GM19455 (cell line): Measurements from ENCODE around the gene CFAP45.

Source experiments
- ATAC-seq: cut with Tn5 transposase; IDR thresholded peaks from one replicate; pipeline ENCODE4 v1.9.1; 2021; ENCODE audit not compliant: unreplicated experiment

CFAP45 gene

DNA sequence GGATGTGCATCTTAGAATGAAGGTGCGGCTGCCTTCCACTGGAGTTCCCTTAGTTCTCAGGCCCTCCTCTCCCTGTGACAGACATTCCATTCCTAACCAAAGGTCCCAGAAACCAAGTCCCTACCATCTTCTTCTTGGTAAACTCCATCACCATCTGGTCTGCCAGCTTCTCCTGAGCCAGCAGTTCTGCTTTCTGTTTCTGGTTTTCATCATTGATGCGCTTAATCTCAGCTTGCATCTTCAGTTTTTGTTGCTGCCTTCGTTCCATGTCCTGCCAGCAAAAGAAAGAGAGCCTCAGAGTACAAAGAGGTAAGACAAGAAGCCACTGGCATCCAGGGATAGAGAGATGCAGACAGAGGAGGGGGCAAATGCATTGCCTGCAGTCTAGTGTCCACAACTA lies 19.5 kb downstream of the CFAP45 start:
- ATAC-seq: no peak

- no peak for ATAC-seq
Measured at GRCh38 chr1:159879977-159880376, 20.0 kb downstream of the CFAP45 start.

GRCh38 chr1:159879136-159879535 lies 20.8 kb downstream of the CFAP45 start:
- ATAC-seq: no peak

DNA sequence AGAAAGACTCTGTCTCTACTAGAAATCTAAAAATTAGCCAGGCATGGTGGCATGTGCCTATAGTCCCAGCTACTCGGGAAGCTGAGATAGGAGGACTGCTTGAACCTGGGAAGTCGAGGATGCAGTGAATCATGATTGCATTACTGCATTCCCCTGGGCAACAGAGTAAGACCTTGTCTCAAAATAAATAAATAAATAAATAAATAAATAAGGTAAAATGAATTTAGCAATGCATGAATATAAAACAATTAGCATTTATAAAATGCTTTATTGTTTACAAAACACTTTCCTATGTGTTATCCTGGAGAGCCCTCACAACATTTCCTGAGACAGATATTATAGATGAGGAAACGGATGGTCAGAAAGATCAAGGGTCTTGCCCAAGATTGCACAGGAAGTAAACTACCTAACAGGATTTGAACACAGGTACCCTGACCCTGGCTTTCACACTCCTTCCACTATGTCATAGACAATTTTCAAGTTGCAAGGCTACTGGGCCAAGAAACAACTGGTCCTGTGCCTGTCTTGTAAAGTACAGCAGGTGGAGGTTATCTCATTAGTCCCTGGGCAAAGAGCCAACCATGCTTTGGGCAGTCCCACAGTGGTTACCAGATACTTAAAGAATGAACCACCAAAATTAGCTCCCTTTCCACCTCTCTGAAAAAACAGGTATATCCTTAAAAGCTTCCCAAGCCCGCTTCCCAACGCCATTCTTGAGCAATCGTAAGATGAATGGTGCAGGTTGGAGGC lies 22.1 kb downstream of the CFAP45 start:
- no peak for ATAC-seq

- no peak for ATAC-seq
Measured at GRCh38 chr1:159873530-159874143, 26.3 kb downstream of the CFAP45 start.

- ATAC-seq: no peak
Measured at GRCh38 chr1:159872891-159873290, 27.1 kb downstream of the CFAP45 start.

DNA sequence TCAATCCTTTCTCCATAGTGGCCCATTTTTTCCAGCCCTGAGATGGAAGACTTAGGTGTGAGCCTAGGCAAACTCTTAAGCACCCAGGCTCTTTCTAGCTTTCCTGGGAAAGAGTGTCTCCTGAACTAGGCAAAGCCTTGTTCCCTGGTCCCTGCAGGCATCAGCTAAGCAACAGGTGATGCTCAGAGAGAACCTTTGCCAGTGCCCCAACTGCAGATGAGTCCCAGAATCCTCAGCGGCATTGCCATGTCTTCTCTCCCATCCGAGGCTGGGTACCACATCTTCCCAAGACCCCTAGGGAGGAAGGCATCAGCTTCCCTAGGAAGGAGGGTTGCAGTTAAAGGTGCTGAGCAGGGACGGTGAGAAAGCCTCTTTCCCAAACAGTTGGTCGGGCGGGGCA lies 29.3 kb downstream of the CFAP45 start:
- no peak for ATAC-seq

DNA sequence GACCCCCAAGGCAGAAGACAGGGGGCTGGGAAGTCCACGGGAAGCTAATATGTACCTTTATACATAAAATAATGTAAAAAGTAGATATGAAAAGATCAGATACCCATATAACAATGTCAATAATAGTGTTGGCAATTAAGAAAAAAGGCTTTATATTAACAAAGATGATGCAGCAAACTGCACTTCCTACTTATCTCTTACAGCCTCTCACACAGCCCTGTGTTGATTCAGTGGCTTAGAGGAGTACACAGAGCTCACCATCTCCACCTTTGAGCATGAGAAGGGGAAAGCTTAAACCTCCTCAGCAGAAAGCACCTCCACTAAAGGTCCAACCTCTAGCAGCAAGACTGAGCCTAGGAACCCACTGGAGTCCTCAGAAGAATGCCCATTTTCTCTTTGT lies 30.4 kb downstream of the CFAP45 start:
- no peak for ATAC-seq

DNA sequence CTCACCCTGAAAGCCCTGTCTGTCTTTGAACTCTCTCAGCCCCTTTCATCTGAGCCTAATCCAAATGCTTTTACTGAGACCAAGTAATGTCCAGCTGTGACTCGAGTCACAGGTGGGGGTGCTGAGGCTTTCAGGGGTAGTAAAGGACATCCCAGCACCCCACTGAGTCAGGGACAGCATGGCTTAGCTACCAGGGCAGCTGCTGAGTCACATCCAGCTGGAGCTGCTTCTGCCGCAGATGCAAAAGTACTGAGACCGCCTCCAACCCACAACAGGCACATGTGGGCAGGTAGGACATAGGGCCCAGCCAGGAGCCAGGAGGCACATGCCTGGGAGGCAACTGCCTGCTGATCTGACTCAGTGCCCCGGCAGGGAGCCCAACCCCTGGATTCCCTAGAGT lies 30.8 kb downstream of the CFAP45 start:
- ATAC-seq: no peak

DNA sequence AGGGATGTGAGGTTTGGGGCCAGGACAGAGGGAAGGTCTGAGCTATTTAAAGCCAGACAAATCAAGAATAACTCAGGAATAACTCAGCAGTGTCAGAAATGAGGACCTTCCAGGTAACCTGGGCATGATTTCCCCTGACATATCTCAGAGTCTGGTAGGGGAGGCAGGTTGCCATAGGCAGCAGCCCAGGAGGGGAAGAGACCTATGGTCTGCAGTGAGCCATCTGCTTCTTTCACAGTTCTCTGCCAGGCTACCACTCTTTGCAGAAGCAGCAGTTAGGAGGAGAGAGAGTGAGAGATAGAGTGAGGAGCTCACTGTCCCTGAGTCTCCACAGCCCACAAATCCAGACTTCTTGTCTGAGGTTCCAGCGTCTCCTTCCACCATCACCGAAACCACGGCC lies 31.2 kb downstream of the CFAP45 start:
- ATAC-seq: no peak

GRCh38 chr1:159867664-159868026 lies 32.3 kb downstream of the CFAP45 start:
- no peak for ATAC-seq

DNA sequence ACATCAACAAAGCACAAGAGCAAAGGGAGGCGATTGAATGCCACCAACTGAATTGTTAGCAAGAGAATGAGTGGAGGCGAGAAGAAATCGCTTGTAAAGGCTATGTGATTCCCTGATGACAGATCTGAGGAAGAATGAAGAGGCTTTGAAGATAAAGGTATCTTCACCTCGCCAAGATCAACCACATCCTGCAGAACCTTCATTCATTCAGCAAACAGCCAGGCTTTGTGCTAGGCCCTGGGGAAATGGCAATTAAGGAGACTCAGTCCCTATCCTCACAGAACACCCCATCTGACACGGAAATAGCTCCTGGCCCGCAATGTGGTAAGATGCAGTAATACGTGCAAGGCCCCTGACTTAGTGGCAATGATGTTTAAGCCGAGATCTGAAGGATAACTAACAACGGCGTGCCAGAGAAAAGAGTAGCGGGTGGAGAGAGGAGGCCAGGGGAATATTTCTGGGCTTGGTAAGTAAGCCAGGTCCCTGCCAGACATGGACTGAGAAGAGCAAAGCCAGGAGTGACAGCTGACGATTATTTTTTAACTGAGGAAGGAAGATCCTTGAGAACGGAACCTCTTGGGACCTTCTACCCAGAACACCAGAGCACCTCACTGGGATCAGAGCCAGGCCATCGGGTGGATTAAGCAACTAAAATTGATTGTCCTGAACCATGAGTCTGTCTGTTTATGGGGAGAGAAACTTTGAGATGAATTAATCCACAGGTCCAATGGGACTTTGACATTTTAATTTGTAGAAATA lies 32.9 kb downstream of the CFAP45 start:
- ATAC-seq: no peak

GRCh38 chr1:159866066-159866465 lies 33.9 kb downstream of the CFAP45 start:
- ATAC-seq: no peak

GRCh38 chr1:159864262-159864661 lies 35.7 kb downstream of the CFAP45 start:
- ATAC-seq: no peak

DNA sequence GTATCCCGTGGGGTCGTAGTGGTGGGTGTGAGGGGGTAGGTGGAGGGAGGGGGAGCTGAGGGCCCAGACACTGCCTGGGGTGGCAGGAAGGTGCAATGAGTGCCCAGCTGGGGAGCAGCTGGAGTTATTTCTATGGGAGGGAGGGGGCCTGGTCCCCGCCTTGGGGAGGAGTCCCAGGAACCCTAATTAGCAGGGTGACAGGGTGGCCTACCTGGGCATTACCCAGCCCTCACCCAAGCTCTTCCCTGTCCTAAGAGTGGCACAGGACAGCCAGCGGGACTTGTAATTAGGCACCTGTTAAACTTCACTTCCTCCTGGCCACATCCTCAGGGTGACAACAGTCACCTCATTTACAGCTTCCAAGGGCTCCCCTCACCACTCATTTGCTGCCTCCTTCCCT lies 37.4 kb downstream of the CFAP45 start, which contains the start of gene VSIG8:
Gene VSIG8 (minus strand): TSS at position 101 of the 400 bp plus-strand sequence. CDS start 136 bp downstream, outside the sequence.
- no peak for ATAC-seq

DNA sequence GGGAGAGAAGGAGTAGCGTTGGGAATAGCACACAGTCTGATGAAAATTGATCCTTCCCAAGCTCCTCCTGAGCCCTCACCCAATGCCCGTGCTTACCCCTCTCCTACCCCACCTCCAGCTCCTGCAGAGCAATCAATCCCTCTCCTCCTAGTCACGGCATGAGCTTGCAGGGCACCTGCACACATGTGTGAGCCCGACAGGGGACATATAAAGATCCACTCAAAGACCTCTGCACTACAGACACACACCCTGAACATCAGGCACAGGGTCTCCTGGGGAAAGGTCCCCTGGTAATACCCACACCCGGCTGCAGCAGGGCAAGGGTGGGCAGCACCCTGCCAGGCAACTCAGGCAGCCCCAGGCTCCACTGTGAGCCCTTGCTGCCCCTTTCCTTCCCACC lies 37.9 kb downstream of the CFAP45 start:
- no peak for ATAC-seq

GRCh38 chr1:159861218-159861617 lies 38.7 kb downstream of the CFAP45 start:
- no peak for ATAC-seq

DNA sequence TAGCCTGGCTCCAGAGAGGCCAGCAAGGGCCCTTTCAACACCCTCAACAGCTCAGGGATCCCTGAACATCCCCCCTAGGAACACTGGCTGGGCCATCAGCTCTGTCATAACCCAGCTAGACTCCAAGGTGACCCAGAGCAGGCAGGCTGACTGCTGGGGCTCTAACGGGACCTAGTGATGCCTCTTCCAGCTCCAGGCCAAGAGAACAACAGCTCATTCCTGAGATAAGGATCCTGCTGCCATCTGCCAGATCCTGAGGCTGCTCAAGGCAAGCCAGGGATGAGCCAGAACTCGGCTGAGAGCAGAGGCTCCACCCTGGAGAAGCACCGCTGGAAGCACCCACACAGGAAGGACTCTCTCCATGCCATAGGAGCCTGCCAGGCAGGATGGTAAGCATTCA lies 39.5 kb downstream of the CFAP45 start:
- ATAC-seq: no peak

GRCh38 chr1:159859767-159860322 lies 40.1 kb downstream of the CFAP45 start:
- ATAC-seq: no peak

DNA sequence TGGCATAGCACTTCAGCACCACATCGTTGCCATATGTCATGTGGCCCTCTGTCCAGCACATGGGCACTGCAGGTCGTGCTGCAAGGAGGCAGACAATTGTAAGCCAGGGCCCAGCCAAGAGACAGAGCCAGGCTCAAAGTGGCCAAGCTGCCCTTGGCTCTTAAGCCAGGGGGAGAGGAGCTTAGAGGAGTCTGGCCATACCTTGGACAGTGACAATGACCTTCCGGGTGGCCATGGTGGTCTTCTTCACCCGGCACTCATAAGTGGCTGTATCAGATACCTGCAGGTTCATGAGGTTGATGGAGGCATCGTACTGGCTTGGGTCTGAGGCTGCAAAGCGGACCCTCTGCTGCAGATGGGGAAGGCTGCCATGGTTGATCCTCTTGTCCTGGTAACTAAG lies 42.1 kb downstream of the CFAP45 start:
- ATAC-seq: no peak

DNA sequence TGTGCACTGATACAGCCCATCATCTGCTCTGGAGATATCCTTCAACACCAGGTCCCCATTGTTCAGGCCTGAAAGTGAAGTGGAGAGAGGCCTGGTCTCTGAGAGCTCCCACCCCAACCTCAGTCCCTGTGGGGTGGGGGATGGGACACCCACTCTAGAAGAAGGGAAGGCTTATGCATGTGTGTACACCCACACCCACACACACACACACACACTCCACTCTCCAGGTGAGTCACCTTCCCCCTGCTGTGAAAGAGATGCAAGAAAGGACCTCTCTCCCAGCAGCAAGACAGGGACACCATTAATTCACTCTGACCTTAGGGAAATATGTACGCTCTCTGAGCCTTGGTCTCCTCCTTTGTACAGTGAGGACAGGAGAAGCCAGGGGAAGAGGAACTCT lies 43.4 kb downstream of the CFAP45 start:
- ATAC-seq: no peak

- no peak for ATAC-seq
Measured at GRCh38 chr1:159855709-159856108, 44.3 kb downstream of the CFAP45 start.
